ENCODE results near the gene ATXN10. TPM values are rescaled to one million over a fixed set of nuclear protein-coding genes. Genes with fewer than 3 reads are reported as not detected.

ATXN10 gene
- total and polyA plus RNA-seq, 2 of the 13 experiments (the other 11 are each of a cell fraction or from before 2014, with no cell fraction given), result 60.1 to 194 TPM

DNA sequence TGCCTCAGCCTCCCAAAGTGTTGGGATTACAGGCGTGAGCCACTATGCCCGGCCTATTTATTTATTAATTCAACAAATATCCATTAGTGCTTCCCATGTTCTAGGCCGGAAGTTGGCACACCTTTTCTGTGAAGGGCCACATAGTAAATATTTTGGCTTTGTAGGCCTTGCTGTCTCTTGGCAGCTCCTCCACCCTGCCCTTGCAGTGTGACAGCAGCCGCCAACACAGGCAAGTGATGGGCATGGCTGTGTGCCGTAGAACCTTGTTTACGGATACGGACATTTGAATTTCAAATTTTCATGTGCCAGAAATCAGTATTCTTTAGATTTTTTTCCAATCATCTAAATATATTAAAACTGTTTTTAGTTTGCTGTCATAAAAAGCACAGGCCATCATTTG is 165.9 kb downstream of the ATXN10 start (continued):
- TF ChIP-seq, protein P1, sequence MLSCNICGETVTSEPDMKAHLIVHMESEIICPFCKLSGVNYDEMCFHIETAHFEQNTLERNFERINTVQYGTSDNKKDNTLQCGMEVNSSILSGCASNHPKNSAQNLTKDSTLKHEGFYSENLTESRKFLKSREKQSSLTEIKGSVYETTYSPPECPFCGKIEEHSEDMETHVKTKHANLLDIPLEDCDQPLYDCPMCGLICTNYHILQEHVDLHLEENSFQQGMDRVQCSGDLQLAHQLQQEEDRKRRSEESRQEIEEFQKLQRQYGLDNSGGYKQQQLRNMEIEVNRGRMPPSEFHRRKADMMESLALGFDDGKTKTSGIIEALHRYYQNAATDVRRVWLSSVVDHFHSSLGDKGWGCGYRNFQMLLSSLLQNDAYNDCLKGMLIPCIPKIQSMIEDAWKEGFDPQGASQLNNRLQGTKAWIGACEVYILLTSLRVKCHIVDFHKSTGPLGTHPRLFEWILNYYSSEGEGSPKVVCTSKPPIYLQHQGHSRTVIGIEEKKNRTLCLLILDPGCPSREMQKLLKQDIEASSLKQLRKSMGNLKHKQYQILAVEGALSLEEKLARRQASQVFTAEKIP (CRISPR knock-in tag; IDR thresholded peaks at IDR 0.05; ENCODE audit: borderline replicate concordance), result no peak

DNA sequence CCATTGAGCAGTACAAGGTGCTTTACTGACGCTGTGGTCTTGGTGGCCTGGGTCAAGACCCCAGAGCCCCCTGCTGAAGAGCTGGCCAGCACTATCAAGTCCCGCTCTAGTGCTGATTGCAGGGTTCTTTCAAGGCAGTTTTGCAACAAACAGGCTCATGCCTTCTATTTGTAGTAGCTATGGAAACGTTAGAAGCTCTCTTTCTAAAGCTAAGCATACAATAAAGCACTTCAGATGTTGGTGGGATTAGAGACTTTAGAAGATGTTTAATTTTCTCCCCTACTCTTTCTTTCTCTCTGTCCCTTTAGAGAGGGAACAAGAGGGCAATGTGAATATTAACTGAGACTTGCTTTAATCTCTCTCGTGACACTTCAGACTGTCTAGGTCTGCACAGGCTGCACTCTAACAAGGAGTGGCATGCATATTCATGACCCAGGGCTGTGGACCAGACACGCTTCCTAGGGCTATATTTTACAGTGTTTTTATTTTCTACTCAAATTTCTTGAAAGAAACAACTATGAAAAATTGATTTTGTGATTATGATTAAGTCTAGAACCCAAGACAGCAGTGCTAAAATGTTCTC is 166.8 kb downstream of the ATXN10 start:
- BruUV-seq (replicated peaks), result no TSS peak
- intact Hi-C loops (cut with micrococcal nuclease; ENCODE audit: unreplicated experiment), result no loop called here

More for the DNA sequence above, 166.8 kb downstream of the ATXN10 start:
- in situ Hi-C loops (cut with HindIII; ENCODE audit: extremely low pct_ligation_motif_present, low pct_unique_long_range_greater_than_20kb), result no loop called here
- Histone ChIP-seq H3K27ac (ENCODE audit: extremely low read length, insufficient read depth, low read length) (no peak overlapping the region), H3K9ac (ENCODE audit: insufficient read depth, low read depth, low read length) (no peak overlapping the region), H2AFZ (ENCODE audit: low read length) (no peak overlapping the region), H3K27me3 (ENCODE audit: control insufficient read depth in 1 of 2, insufficient read depth in 2 of 2, low read length in 2 of 2) (no peaks in the 10 kb centered on the region), H3K4me3 (replicated peaks in 1 of 3; ENCODE audit: insufficient read depth in 1 of 3, low read depth in 2 of 3, low read length in 3 of 3) (no peak overlapping the region), H3K4me1 (ENCODE audit: insufficient read depth, low read length) (peaks cover 5% of the 10 kb centered on the region; the same call in 1 of the 2 replicates), H3K4me2 (ENCODE audit: low read depth, low read length) (no peak overlapping the region), H3K9me3 (ENCODE audit: low read length) (no peaks in the 10 kb centered on the region), H3K36me3 (replicated peaks in 1 of 2; ENCODE audit: control insufficient read depth in 1 of 2, insufficient read depth in 2 of 2, low read length in 2 of 2) (peaks cover 11 to 40% of the 10 kb centered on the region in 2 experiments), H3K79me2 (ENCODE audit: insufficient read depth, low read length) (no peaks in the 10 kb centered on the region), H4K20me1 (ENCODE audit: insufficient read depth, low read length) (no peaks in the 10 kb centered on the region)
- WGBS (ENCODE audit: low lambda C conversion rate), result 92% methylated on average over 5 of the region's 5 CpGs
- TF ChIP-seq NAIF1 (CRISPR knock-in tag; IDR thresholded peaks at IDR 0.05; ENCODE audit: borderline replicate concordance) (no peak), ZNF33A (CRISPR knock-in tag; IDR thresholded peaks at IDR 0.05; ENCODE audit: borderline replicate concordance) (no peak), ZNF782 (CRISPR knock-in tag; IDR thresholded peaks at IDR 0.05; ENCODE audit: borderline replicate concordance) (no peak), YEATS4 (CRISPR knock-in tag; IDR thresholded peaks at IDR 0.05; ENCODE audit: borderline replicate concordance) (no peak), ZBTB3 (CRISPR knock-in tag; IDR thresholded peaks at IDR 0.05; ENCODE audit: borderline replicate concordance, low read depth) (no peak), TBL1XR1 (IDR thresholded peaks at IDR 0.05; ENCODE audit: borderline replicate concordance, low read length, partially characterized antibody) (no peak), FOXK2 (IDR thresholded peaks at IDR 0.05) (no peak), THAP11 (CRISPR knock-in tag; IDR thresholded peaks at IDR 0.05) (no peak), LCORL (IDR thresholded peaks at IDR 0.05) (no peak), LCORL (CRISPR knock-in tag; IDR thresholded peaks at IDR 0.05) (no peak), ATF7-NPFF (CRISPR knock-in tag; IDR thresholded peaks at IDR 0.05; ENCODE audit: low read depth) (no peak), NFYB (CRISPR knock-in tag; IDR thresholded peaks at IDR 0.05) (no peak), SRY (CRISPR knock-in tag; IDR thresholded peaks at IDR 0.05) (no peak), GABPA (IDR thresholded peaks at IDR 0.05; ENCODE audit: low read depth, low read length) (no peak), GABPA (CRISPR knock-in tag; IDR thresholded peaks at IDR 0.05; ENCODE audit: low read depth) (no peak), FOXP1 (IDR thresholded peaks at IDR 0.05) (no peak), FOXP1 (CRISPR knock-in tag; IDR thresholded peaks at IDR 0.05) (no peak)
- TF ChIP-seq, protein P2, sequence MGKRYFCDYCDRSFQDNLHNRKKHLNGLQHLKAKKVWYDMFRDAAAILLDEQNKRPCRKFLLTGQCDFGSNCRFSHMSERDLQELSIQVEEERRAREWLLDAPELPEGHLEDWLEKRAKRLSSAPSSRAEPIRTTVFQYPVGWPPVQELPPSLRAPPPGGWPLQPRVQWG (CRISPR knock-in tag; IDR thresholded peaks at IDR 0.05; ENCODE audit: borderline replicate concordance, low read depth), result no peak
- TF ChIP-seq, protein P3, sequence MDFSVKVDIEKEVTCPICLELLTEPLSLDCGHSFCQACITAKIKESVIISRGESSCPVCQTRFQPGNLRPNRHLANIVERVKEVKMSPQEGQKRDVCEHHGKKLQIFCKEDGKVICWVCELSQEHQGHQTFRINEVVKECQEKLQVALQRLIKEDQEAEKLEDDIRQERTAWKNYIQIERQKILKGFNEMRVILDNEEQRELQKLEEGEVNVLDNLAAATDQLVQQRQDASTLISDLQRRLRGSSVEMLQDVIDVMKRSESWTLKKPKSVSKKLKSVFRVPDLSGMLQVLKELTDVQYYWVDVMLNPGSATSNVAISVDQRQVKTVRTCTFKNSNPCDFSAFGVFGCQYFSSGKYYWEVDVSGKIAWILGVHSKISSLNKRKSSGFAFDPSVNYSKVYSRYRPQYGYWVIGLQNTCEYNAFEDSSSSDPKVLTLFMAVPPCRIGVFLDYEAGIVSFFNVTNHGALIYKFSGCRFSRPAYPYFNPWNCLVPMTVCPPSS (IDR thresholded peaks at IDR 0.05), result no peak
- TF ChIP-seq, protein P4, sequence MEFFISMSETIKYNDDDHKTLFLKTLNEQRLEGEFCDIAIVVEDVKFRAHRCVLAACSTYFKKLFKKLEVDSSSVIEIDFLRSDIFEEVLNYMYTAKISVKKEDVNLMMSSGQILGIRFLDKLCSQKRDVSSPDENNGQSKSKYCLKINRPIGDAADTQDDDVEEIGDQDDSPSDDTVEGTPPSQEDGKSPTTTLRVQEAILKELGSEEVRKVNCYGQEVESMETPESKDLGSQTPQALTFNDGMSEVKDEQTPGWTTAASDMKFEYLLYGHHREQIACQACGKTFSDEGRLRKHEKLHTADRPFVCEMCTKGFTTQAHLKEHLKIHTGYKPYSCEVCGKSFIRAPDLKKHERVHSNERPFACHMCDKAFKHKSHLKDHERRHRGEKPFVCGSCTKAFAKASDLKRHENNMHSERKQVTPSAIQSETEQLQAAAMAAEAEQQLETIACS (CRISPR knock-in tag; IDR thresholded peaks at IDR 0.05), result no peak
- DNase-seq (ENCODE audit: low spot score) (no peak), ATAC-seq (no peak), FAIRE-seq (no peak)
- CTCF ChIA-PET (ENCODE audit: low intra/inter-chr PET ratio, low total read pairs), result no interaction called here
- POLR2A ChIA-PET, result no interaction called here

Data from HepG2 (cell line).